ENCODE data around the gene POU2AF2.

DNA sequence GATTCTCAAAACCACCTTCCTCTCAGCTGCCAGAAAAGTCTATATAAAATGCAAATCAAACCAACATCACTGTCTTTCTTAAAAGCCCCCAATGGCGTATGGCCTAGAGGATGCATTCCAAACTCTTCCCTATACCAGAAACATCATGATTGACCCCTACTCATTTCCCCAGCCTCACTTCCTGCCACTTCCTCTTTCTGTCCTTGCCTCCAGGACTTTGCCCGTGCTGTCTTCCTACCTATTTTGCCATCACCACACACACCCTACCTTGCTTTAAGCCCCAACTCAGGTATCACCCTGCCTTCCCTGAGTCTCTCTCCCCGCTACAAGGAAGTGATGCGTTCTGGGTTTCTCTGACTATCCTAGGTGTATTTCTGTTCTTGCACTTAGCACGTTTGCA lies 8.1 kb downstream of the POU2AF2 start:
- TF ChIP-seq POLR2A (IDR thresholded peaks at IDR 0.05; ENCODE audit: low read depth, low read length) (no peak), POLR2AphosphoS5 (IDR thresholded peaks at IDR 0.05; ENCODE audit: low read depth, low read length) (no peak), SPI1 (IDR thresholded peaks at IDR 0.05; ENCODE audit: low read depth, low read length) (peak; percentile 78)

Measured in GM12891 (cell line).